ENCODE results near the gene LYG1.
"Not testable (repeated sequence)": the region's sequence is repeated elsewhere in the genome, so short reads cannot be mapped to it uniquely, and the experiment has no call there.

Gene LYG1

DNA sequence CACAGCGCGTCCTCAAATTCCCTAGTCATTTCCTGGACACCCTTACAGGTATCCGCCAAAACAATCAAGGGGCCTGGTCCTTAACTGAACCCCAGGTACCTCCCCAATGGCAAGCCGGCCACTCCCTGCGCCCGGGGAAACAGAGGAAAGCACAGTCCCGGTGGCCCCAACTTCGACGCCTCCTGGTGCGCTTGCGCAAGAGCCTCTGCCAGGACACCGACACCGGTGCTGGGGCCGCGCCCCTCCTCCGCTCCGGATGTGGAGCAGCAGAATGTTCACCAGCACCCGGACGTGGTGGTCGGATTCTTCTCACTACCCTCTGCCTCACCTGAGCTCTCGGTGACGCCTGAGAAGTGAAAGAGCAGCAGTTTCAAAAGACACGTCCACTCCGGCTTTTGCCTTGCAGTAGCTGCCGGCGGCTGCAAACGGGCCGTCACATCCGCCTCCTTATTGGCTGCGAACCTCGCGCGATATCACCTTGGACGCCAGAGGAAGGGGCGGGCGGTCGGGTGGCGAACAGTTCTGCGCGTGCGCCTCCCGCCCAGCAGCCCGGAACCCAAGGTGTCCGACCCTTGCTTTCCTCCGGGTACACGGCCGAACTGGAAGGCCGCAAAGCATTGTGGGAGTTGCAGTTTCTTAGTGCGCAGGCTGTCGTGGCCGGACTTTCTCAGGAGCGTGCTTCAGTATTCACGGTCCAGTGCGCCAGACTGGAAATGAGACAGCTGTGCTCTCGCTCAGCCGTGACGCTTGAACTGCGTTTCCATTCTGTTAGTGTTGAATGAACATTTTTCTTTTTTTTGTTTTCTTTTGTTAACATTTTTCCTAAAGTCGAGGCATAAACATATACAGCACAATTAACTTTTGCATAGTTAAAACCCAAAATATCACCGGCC, 35.2 kb upstream of the LYG1 start, which contains the start of gene TXNDC9:
Gene TXNDC9 (minus strand): TSS at position 423 of the 893 bp plus-strand sequence. CDS start 3,123 bp downstream, outside the sequence.
- no peaks in the 10 kb centered on the region for H3K9me3 ChIP-seq (ENCODE audit: control insufficient read depth in 1 of 2, low read length in 2 of 2)

DNA sequence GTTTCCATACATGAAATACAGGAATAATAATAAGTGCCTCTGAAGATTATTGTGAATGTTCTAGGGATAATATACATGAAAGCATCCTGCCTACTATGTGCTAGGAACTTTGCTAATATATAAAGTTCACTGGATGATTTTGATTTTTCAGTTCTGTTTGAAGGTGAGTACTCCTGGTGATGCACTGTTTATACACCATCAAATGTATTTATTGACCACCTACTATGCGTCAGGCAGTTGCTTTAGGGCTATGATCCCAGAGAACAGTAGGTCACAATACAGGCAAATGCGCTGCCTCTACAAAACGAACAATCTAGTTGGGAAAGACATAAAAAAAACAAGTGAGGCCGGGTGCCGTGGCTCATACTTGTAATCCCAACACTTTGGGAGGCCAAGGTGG, 24.4 kb upstream of the LYG1 start:
- H3K27ac ChIP-seq (ENCODE audit: low read depth, low read length), result no peak overlapping the region
- H3K4me1 ChIP-seq (ENCODE audit: control insufficient read depth in 1 of 2, insufficient read depth in 2 of 2, low read length in 2 of 2), result no peaks in the 10 kb centered on the region
- H3K9me3 ChIP-seq (ENCODE audit: control insufficient read depth in 1 of 2, low read length in 2 of 2), result no peaks in the 10 kb centered on the region
- peaks cover 18 to 76% of the 10 kb centered on the region in 2 donors for H3K36me3 ChIP-seq (ENCODE audit: control insufficient read depth in 1 of 2, insufficient read depth in 2 of 2, low read length in 2 of 2)
- H3K9ac ChIP-seq (ENCODE audit: low read depth in 1 of 2, low read length in 2 of 2), result no peak overlapping the region
- no peak overlapping the region for H3K4me3 ChIP-seq (ENCODE audit: low read depth in 1 of 2, low read length in 2 of 2)
- H3K27me3 ChIP-seq (ENCODE audit: control insufficient read depth in 1 of 2, insufficient read depth in 2 of 2, low read length in 2 of 2), result no peaks in the 10 kb centered on the region

More for the DNA sequence above, 35.2 kb upstream of the LYG1 start, which contains the start of gene TXNDC9:
- Histone ChIP-seq H3K9ac (ENCODE audit: low read depth in 1 of 2, low read length in 2 of 2) (peak within 1 kb of the TSS; percentile 86), H3K27ac (ENCODE audit: low read depth, low read length) (peak within 1 kb of the TSS; percentile 82), H3K4me3 (ENCODE audit: low read depth in 1 of 2, low read length in 2 of 2) (peak within 1 kb of the TSS; percentile 93 to 94), H3K36me3 (ENCODE audit: control insufficient read depth in 1 of 2, insufficient read depth in 2 of 2, low read length in 2 of 2) (peaks cover 4 to 18% of the 10 kb centered on the region in 2 donors), H3K4me1 (ENCODE audit: control insufficient read depth in 1 of 2, insufficient read depth in 2 of 2, low read length in 2 of 2) (peaks cover 14 to 25% of the 10 kb centered on the region in 2 donors), H3K27me3 (ENCODE audit: control insufficient read depth in 1 of 2, insufficient read depth in 2 of 2, low read length in 2 of 2) (no peaks in the 10 kb centered on the region)

DNA sequence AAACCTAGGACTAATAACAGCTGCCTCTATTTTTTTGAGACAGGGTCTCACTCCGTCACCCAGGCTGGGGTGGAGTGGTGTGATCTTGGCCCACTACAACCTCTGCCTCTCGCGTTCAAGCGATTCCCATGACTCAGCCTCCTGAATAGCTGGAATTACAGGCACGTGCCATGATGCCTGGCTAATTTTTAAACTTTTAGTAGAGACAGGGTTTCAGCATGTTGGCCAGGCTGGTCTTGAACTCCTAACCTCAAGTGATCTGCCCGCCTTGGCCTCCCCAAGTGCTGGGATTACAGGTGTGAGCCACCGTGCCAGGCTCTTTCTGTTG, 16.8 kb upstream of the LYG1 start:
- not testable (repeated sequence) for H3K4me3 ChIP-seq (ENCODE audit: low read depth in 1 of 2, low read length in 2 of 2); H3K4me1 ChIP-seq (ENCODE audit: control insufficient read depth in 1 of 2, insufficient read depth in 2 of 2, low read length in 2 of 2); H3K9ac ChIP-seq (ENCODE audit: low read depth in 1 of 2, low read length in 2 of 2); H3K9me3 ChIP-seq (ENCODE audit: control insufficient read depth in 1 of 2, low read length in 2 of 2); H3K27ac ChIP-seq (ENCODE audit: low read depth, low read length); H3K27me3 ChIP-seq (ENCODE audit: control insufficient read depth in 1 of 2, insufficient read depth in 2 of 2, low read length in 2 of 2)
- H3K36me3 ChIP-seq (ENCODE audit: control insufficient read depth in 1 of 2, insufficient read depth in 2 of 2, low read length in 2 of 2), result peaks cover 17 to 39% of the 10 kb centered on the region in 2 donors

DNA sequence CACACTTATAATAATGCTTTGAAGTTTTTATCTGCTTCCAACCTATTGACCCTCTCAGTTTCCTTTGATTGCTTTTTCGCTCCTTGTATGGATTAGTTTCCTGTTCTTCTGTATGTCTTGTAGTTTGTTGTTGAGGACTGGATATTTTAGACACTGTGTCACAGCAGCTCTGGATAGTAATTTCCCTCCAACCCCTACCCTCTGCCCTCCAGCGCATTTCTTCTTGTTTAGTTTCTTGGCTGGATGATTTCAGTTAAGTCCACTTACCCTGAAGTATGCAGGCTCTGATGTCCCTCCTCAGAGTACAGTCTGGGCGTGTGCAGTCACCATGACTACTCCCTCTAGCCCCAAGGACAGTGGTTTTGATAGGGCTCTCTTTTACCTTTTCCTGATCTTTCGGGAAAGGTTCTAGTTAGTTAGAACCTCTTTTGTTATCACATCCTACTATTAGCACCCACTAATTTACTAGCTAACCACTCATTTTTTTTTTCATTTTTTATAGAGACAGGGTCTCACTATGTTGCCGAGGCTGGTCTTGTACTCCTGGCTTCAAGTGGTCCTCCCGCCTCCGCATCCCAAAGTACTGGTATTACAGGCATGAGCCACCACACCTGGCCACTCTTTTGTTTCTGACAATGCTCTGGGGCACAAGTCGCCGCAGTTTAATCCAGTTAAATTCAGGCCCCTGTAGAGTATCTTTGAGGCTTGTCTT, 16.3 kb upstream of the LYG1 start:
- Histone ChIP-seq H3K4me1 (ENCODE audit: control insufficient read depth in 1 of 2, insufficient read depth in 2 of 2, low read length in 2 of 2) (no peaks in the 10 kb centered on the region), H3K9ac (ENCODE audit: low read depth in 1 of 2, low read length in 2 of 2) (no peak overlapping the region), H3K27me3 (ENCODE audit: control insufficient read depth in 1 of 2, insufficient read depth in 2 of 2, low read length in 2 of 2) (no peaks in the 10 kb centered on the region), H3K4me3 (ENCODE audit: low read depth in 1 of 2, low read length in 2 of 2) (no peak overlapping the region), H3K9me3 (ENCODE audit: control insufficient read depth in 1 of 2, low read length in 2 of 2) (no peaks in the 10 kb centered on the region), H3K36me3 (ENCODE audit: control insufficient read depth in 1 of 2, insufficient read depth in 2 of 2, low read length in 2 of 2) (peaks cover 17 to 35% of the 10 kb centered on the region in 2 donors), H3K27ac (ENCODE audit: low read depth, low read length) (no peak overlapping the region)

DNA sequence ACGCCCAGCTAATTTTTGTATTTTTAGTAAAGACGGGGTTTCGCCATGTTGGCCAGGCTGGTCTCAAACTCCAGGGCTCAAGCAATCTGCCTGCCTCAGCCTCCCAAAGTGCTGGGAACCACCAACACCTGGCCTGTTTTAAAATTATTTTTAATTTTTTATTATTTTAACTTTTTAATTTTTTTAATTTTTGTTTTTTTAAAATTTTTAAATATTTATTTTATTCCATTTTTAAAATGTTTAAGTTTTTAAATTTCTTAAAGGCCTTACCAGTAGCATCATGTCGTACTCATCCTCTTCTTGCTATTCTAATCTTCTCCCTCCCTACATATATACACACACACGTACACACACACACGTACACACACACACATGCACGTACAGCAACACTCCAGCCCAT, 1.4 kb downstream of the LYG1 start:
- no peak overlapping the region for H3K4me3 ChIP-seq (ENCODE audit: low read depth in 1 of 2, low read length in 2 of 2)
- no peak overlapping the region for H3K9ac ChIP-seq (ENCODE audit: low read depth in 1 of 2, low read length in 2 of 2)
- no peaks in the 10 kb centered on the region for H3K27me3 ChIP-seq (ENCODE audit: control insufficient read depth in 1 of 2, insufficient read depth in 2 of 2, low read length in 2 of 2)
- no peak overlapping the region for H3K27ac ChIP-seq (ENCODE audit: low read depth, low read length)
- peaks cover 0 to 6% of the 10 kb centered on the region in 2 donors for H3K36me3 ChIP-seq (ENCODE audit: control insufficient read depth in 1 of 2, insufficient read depth in 2 of 2, low read length in 2 of 2)
- no peaks in the 10 kb centered on the region for H3K9me3 ChIP-seq (ENCODE audit: control insufficient read depth in 1 of 2, low read length in 2 of 2)
- no peaks in the 10 kb centered on the region for H3K4me1 ChIP-seq (ENCODE audit: control insufficient read depth in 1 of 2, insufficient read depth in 2 of 2, low read length in 2 of 2)

DNA sequence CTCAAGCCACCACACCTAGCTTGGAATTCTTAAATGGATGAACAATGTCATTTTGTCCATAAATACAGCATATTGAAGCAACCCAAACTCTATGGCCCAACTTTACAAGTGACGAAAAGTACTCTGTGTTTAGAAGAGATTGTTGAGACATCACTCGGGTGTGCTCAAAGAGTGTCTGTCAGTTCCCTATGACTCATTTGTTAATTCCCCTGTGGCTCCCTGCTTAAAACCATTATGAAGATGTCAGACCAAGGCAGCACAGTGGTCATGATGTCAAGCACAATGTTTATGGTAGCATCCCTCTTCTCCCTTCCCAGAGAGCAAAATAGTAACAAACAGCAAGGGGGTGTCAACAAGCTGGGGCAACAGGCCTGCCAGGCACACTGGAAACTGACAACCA, 3.0 kb downstream of the LYG1 start:
- no peaks in the 10 kb centered on the region for H3K27me3 ChIP-seq (ENCODE audit: control insufficient read depth in 1 of 2, insufficient read depth in 2 of 2, low read length in 2 of 2)
- no peaks in the 10 kb centered on the region for H3K36me3 ChIP-seq (ENCODE audit: control insufficient read depth in 1 of 2, insufficient read depth in 2 of 2, low read length in 2 of 2)
- H3K4me3 ChIP-seq (ENCODE audit: low read depth in 1 of 2, low read length in 2 of 2), result no peak overlapping the region
- H3K4me1 ChIP-seq (ENCODE audit: control insufficient read depth in 1 of 2, insufficient read depth in 2 of 2, low read length in 2 of 2), result no peaks in the 10 kb centered on the region
- no peaks in the 10 kb centered on the region for H3K9me3 ChIP-seq (ENCODE audit: control insufficient read depth in 1 of 2, low read length in 2 of 2)
- H3K27ac ChIP-seq (ENCODE audit: low read depth, low read length), result no peak overlapping the region
- H3K9ac ChIP-seq (ENCODE audit: low read depth in 1 of 2, low read length in 2 of 2), result no peak overlapping the region

DNA sequence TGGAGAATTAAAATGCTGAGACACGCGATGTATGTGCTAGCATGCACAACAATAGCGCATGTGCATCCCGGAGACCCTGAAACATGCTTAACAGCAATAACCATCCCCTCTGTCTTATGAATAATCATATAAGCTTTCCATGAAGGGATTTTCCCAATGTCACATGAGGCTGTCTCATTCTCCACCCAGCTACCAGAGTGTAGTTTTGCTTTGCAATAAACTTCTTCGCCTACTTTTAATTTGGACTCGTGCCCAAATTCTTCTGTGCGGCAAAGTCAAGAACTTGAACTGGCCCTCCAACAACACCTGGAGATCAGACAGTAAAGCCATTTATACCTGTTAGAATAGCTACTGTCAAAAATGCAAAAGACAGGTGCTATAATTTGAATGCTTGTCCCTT, 15.5 kb downstream of the LYG1 start:
- Histone ChIP-seq H3K27me3 (ENCODE audit: control insufficient read depth in 1 of 2, insufficient read depth in 2 of 2, low read length in 2 of 2) (no peaks in the 10 kb centered on the region), H3K4me1 (ENCODE audit: control insufficient read depth in 1 of 2, insufficient read depth in 2 of 2, low read length in 2 of 2) (peaks cover 0 to 3% of the 10 kb centered on the region in 2 donors), H3K27ac (ENCODE audit: low read depth, low read length) (no peak overlapping the region), H3K4me3 (ENCODE audit: low read depth in 1 of 2, low read length in 2 of 2) (no peak overlapping the region), H3K9me3 (ENCODE audit: control insufficient read depth in 1 of 2, low read length in 2 of 2) (no peaks in the 10 kb centered on the region), H3K9ac (ENCODE audit: low read depth in 1 of 2, low read length in 2 of 2) (no peak overlapping the region), H3K36me3 (ENCODE audit: control insufficient read depth in 1 of 2, insufficient read depth in 2 of 2, low read length in 2 of 2) (no peaks in the 10 kb centered on the region)

DNA sequence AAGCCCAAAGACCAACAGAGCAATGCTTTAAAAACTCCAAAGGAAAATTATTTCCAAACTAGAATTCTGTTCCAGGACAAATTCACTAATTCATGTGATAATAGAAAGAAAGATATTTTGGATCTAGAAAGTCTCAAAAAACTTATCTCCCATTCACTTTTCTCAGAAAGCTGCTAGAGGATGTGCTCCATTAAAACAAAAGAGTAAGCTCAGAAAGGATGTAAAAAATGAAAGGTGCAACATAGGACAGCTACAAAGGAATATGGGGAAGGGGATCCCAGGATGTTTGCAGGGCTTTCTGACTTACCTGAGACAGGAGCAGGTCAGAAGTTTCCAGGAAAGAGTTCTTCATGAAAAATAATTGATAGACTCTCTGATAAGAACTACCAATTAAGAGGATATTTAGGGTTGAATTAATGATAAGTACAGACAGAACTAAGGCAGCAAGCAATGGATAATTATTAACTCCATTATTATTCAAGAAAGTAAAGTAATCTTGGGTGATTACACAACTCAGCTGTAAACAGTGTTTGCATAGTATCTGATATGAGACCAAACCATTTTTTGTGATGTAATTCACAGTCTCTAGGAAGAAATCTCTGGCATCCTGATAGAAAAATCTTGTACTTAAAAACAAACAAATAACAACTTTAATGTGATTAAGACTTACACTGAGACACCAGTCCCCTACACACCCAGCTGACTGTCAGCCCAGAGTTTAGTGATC, 20.9 kb downstream of the LYG1 start:
- Histone ChIP-seq H3K9me3 (ENCODE audit: control insufficient read depth in 1 of 2, low read length in 2 of 2) (peaks cover 0 to 4% of the 10 kb centered on the region in 2 donors), H3K27ac (ENCODE audit: low read depth, low read length) (no peak overlapping the region), H3K4me3 (ENCODE audit: low read depth in 1 of 2, low read length in 2 of 2) (no peak overlapping the region), H3K9ac (ENCODE audit: low read depth in 1 of 2, low read length in 2 of 2) (no peak overlapping the region), H3K4me1 (ENCODE audit: control insufficient read depth in 1 of 2, insufficient read depth in 2 of 2, low read length in 2 of 2) (no peaks in the 10 kb centered on the region), H3K27me3 (ENCODE audit: control insufficient read depth in 1 of 2, insufficient read depth in 2 of 2, low read length in 2 of 2) (no peaks in the 10 kb centered on the region), H3K36me3 (ENCODE audit: control insufficient read depth in 1 of 2, insufficient read depth in 2 of 2, low read length in 2 of 2) (no peaks in the 10 kb centered on the region)

DNA sequence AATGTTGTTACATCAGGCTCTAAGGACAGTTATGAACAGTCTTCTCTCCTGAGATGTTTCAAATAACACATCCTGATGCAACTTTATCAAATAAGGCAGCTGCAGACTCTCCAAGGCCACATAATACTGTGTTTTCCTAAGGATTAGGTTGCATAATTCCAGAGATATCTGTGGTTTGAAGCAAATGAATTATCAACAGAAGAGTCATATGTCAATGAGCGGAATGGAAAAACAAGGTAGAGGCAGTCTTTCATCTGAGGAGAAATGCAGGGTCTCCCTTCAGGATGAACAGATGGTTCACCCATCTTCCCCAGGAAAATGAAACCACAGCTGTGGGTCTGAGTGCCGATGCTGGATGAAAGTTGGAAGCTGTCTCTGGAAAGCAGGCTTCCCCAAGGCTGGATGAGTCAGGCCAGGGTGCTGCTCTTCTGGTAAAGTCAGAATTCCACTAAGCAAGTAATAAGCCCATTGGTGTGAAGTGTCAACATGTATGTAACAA, 22.2 kb downstream of the LYG1 start:
- H3K4me3 ChIP-seq (ENCODE audit: low read depth in 1 of 2, low read length in 2 of 2), result no peak overlapping the region
- no peaks in the 10 kb centered on the region for H3K27me3 ChIP-seq (ENCODE audit: control insufficient read depth in 1 of 2, insufficient read depth in 2 of 2, low read length in 2 of 2)
- no peaks in the 10 kb centered on the region for H3K4me1 ChIP-seq (ENCODE audit: control insufficient read depth in 1 of 2, insufficient read depth in 2 of 2, low read length in 2 of 2)
- no peak overlapping the region for H3K9ac ChIP-seq (ENCODE audit: low read depth in 1 of 2, low read length in 2 of 2)
- H3K9me3 ChIP-seq (ENCODE audit: control insufficient read depth in 1 of 2, low read length in 2 of 2), result peaks cover 0 to 4% of the 10 kb centered on the region in 2 donors
- H3K36me3 ChIP-seq (ENCODE audit: control insufficient read depth in 1 of 2, insufficient read depth in 2 of 2, low read length in 2 of 2), result no peaks in the 10 kb centered on the region
- no peak overlapping the region for H3K27ac ChIP-seq (ENCODE audit: low read depth, low read length)

All from duodenal mucosa (tissue), 2 donors.